ENCODE measurements around the gene GALNT17.

DNA sequence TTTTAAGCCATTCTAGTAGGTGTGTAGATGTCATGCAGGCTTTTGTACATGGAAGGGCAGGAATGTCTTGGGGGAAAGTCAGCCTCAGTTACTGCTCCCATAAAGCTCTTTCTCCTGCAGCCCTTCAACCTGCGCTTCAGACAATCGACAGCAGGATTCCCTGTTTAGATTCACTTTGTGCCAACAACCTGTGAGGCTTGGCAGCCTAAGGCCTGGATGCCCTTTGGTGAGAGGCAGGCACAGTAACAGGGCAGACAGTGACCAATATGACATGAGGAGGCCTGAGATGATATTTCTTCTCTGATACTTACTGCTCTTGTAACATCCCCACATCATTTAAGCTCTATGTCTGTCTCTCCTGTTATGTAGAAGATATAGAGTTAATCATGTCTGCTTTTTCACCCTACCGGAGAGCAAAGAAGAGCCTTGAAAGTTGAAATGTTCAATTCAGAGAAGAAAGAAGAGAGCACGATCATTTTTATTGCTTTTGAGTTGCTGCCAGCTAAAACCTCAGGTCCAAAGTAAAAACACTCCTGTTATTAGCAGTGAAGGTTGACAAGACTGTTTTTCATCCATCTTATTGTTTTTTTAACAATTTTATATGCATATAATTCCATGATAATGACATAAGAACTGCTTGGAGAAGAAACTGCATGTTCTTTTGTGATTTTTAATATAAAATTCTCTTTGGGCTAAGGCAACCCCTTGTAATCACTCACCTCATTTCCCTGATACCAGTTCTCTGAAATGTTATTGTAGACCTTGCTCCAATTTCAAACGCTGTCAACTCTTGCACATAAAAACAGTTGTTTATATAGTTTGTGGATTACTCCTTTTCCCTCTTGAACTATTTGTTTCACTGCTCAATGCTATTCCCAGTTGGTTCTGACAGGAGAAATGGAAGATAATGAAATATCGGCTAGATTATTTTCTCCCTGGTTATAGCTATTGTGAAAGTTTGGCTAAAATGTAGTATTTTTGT lies 140.9 kb downstream of the GALNT17 start:
- no peak for TF ChIP-seq EZH2 (IDR thresholded peaks at IDR 0.05)
- no peak for TF ChIP-seq POLR2AphosphoS5 (IDR thresholded peaks at IDR 0.05; ENCODE audit: borderline replicate concordance, low read depth, low read length)
